Cardiac muscle cell (in vitro differentiated cells and primary cell): Measurements from ENCODE around the gene KCNJ14. TPM values are rescaled to one million over a fixed set of nuclear protein-coding genes. Genes with fewer than 3 reads are reported as not detected.

ENCODE experiments used
- DNase-seq, 2 donors: peaks; one replicate each; pipeline versions ENCODE4 v3.0.0 to v3.0.0-alpha.2; 2010 to 2017; ENCODE audit warnings: low read depth in 1 of 2, low spot score in 1 of 2
- H3K27ac ChIP-seq: fragments of 200-600 bp; sonication (generic); 2 replicates; pipeline ENCODE4 v1.5.1; 2016
- H3K27me3 ChIP-seq: fragments of 200-600 bp; sonication (generic); 2 replicates; pipeline ENCODE4 v1.6.0; 2016; ENCODE audit warnings: control low read depth
- H3K36me3 ChIP-seq: fragments of 200-600 bp; sonication (generic); 2 replicates; pipeline ENCODE4 v1.5.1; 2016; ENCODE audit warnings: control low read depth
- H3K4me1 ChIP-seq: fragments of 200-600 bp; sonication (generic); 2 replicates; pipeline ENCODE4 v1.8.1; 2017; ENCODE audit warnings: low read depth, mild to moderate bottlenecking, mixed run types
- H3K4me3 ChIP-seq: fragments of 200-600 bp; sonication (generic); 2 replicates; pipeline ENCODE4 v1.5.1; 2016; ENCODE audit warnings: mild to moderate bottlenecking
- H3K9me3 ChIP-seq: fragments of 200-600 bp; sonication (generic); 2 replicates; pipeline ENCODE4 v1.5.1; 2017; ENCODE audit warnings: low read depth, mild to moderate bottlenecking, control low read depth
- polyA plus RNA-seq: library from polyadenylated mRNA; unstranded; fragments of >200 nt; fragmentation: Nextera tagmentation; extraction: Ambion mirVana; gene quantifications from 2 replicates; pipeline ENCODE4 v1.2.1, GENCODE V29; 2016
- total RNA-seq: library from RNA; depleted of rRNA; stranded (reverse); fragments of >200 nt; gene quantifications from 2 replicates; pipeline ENCODE4 v1.2.3, GENCODE V29; 2016
- TF ChIP-seq, protein P1 (sequence below): IDR thresholded peaks from 2 replicates; pipeline ENCODE4 v1.5.1; 2012; ENCODE audit warnings: low read depth, mild to moderate bottlenecking, low read length

The KCNJ14 gene
- total and polyA plus RNA-seq, 2 experiments from 2014 or later = 0.61 to 1.7 TPM

DNA sequence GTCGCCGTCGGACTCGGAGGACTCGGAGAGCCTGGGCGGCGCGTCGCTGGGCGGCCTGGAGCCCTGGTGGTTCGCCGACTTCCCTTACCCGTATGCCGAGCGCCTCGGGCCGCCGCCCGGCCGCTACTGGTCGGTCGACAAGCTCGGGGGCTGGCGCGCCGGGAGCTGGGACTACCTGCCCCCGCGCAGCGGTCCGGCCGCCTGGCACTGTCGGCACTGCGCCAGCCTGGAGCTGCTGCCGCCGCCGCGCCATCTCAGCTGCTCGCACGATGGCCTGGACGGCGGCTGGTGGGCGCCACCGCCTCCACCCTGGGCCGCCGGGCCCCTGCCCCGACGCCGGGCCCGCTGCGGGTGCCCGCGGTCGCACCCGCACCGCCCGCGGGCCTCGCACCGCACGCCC, 12.1 kb upstream of the KCNJ14 start:
- DNase-seq = no peak
- H3K4me1 ChIP-seq = peaks cover 4% of the 10 kb centered on the region
- H3K27ac ChIP-seq = no peak overlapping the region
- no peak overlapping the region for H3K4me3 ChIP-seq
- peaks cover 6% of the 10 kb centered on the region for H3K36me3 ChIP-seq
- no peaks in the 10 kb centered on the region for H3K27me3 ChIP-seq
- H3K9me3 ChIP-seq = no peaks in the 10 kb centered on the region
- TF ChIP-seq, protein P1, sequence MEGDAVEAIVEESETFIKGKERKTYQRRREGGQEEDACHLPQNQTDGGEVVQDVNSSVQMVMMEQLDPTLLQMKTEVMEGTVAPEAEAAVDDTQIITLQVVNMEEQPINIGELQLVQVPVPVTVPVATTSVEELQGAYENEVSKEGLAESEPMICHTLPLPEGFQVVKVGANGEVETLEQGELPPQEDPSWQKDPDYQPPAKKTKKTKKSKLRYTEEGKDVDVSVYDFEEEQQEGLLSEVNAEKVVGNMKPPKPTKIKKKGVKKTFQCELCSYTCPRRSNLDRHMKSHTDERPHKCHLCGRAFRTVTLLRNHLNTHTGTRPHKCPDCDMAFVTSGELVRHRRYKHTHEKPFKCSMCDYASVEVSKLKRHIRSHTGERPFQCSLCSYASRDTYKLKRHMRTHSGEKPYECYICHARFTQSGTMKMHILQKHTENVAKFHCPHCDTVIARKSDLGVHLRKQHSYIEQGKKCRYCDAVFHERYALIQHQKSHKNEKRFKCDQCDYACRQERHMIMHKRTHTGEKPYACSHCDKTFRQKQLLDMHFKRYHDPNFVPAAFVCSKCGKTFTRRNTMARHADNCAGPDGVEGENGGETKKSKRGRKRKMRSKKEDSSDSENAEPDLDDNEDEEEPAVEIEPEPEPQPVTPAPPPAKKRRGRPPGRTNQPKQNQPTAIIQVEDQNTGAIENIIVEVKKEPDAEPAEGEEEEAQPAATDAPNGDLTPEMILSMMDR = no peak

DNA sequence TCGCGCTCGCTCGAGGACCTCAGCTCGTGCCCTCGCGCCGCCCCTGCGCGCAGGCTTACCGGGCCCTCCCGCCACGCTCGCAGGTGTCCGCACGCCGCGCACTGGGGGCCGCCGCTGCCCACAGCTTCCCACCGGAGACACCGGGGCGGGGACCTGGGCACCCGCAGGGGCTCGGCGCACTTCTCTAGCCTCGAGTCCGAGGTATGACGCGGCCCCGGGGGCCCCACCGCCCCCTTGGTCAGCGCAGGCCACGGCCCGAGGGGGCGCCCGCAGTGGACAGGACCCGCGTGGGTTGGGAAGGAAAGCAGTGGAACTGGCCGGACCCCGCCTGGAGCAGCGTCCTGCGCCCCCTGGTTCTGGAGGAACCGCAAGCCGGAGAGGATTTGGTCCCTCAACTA, 11.6 kb upstream of the KCNJ14 start:
- Histone ChIP-seq H3K27me3 (no peaks in the 10 kb centered on the region), H3K27ac (no peak overlapping the region), H3K36me3 (peaks cover 10% of the 10 kb centered on the region), H3K9me3 (no peaks in the 10 kb centered on the region), H3K4me3 (no peak overlapping the region), H3K4me1 (peaks cover 4% of the 10 kb centered on the region)
- TF ChIP-seq, protein P1 = no peak
- DNase-seq = no peak

DNA sequence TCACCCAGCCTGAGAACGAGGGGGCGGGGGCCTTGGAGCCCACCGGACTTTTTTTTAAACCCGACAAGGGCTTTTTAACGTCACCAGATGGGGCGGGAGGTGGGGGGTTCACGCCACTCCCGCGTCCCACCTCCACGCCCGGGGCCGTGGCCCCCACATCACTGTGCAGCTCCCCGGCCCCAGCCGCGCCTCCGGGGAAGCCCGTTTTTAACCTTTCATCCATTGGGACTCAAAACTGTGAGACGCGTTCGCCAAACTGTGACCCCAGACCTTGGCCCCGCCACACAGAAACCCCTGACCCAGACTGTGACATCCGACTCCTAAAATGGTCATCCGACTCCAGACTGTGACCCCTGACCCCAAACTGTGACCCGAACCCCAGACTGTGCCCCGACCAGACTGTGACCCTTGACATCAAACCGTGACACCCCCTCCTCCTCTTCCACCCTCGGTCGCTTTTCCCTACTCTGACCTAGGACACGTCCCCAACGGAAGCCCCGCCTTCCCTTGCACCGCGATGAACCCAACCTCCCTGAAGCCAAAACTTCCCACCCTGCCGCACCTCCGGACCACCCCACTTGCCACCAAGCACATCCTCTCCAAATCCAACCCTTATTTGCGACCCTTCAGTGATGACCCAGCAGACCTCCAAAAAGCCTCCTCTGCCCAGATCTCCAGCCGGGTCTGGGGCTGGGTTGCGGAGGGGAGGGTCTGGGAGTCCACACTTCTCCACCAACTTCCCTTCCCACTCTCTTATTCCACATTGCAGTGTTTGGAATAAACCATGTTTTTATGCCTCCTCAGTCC, 11.0 kb upstream of the KCNJ14 start:
- Histone ChIP-seq H3K27ac (peak overlapping the region; percentile 76), H3K4me3 (peak overlapping the region; percentile 82), H3K9me3 (no peaks in the 10 kb centered on the region), H3K36me3 (peaks cover 10% of the 10 kb centered on the region), H3K4me1 (peaks cover 4% of the 10 kb centered on the region), H3K27me3 (no peaks in the 10 kb centered on the region)
- TF ChIP-seq, protein P1 = no peak
- DNase-seq = no peak

DNA sequence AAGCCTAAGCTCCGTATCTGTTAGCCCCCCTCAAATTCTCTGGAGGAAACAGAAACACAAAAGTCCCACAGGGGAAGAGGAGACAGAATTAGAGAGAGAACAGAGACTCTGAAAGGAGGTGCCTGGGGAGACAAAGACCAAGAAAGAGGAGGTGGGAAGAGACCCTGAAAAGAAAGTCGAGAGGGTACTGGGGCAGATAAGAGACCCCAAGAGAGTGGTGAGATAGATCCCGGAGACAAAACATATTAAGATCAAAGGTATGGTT, 10.5 kb upstream of the KCNJ14 start:
- Histone ChIP-seq H3K4me3 (peak overlapping the region; percentile 82), H3K36me3 (peaks cover 10% of the 10 kb centered on the region), H3K27me3 (no peaks in the 10 kb centered on the region), H3K9me3 (no peaks in the 10 kb centered on the region), H3K4me1 (peaks cover 4% of the 10 kb centered on the region), H3K27ac (peak overlapping the region; percentile 76)
- TF ChIP-seq, protein P1 = no peak
- peak in 1 of 2 donors; percentile 10 for DNase-seq

DNA sequence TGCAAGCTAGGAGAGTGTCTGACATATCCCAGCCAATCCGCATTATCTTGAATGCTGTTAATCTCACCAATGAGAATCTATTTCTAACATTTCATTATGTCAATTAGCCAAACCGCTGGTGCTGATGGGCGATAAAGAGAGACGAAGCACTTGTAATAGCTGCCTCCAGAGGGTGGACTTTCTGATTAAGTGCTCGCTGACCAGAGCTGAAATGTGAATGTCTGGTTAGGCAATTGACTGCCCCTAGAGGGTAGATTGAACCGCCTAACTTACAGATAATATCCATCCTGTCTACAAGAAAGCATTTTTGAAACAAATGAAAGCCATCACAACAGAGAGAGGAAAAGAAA, 10.1 kb upstream of the KCNJ14 start:
- TF ChIP-seq, protein P1 = peak; percentile 71
- Histone ChIP-seq H3K27me3 (no peaks in the 10 kb centered on the region), H3K4me1 (peaks cover 4% of the 10 kb centered on the region), H3K27ac (peak overlapping the region; percentile 76), H3K4me3 (peak overlapping the region; percentile 82), H3K9me3 (no peaks in the 10 kb centered on the region), H3K36me3 (peaks cover 10% of the 10 kb centered on the region)
- peak; percentile 75 to 96 for DNase-seq
